ENCODE data around the gene NGLY1.

DNA sequence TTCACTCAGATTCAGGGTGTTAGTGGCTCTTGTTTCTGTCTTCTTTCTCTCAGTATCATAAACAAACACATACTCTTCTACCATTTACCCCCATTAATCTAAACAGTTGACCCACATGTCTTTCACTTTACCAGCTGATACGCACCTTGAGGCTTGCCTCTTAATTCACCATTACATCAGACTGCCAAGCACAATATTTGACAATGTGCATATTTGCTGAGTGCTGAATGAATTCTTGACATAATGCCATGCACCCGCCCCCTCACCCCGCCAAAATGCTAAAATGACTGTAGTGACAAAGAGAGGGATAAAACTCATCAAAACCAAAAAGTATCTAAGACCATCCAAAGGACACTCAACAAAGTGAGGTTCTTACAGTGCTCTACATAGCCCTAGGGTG, 57.4 kb downstream of the NGLY1 start:
- TF ChIP-seq RAD21 (IDR thresholded peaks at IDR 0.05 in 1 of 2, conservative IDR thresholded peaks at IDR 0.05 in 1 of 2; ENCODE audit: low read depth in 2 of 2, low read length in 2 of 2): no peak
- TF ChIP-seq, protein P1, sequence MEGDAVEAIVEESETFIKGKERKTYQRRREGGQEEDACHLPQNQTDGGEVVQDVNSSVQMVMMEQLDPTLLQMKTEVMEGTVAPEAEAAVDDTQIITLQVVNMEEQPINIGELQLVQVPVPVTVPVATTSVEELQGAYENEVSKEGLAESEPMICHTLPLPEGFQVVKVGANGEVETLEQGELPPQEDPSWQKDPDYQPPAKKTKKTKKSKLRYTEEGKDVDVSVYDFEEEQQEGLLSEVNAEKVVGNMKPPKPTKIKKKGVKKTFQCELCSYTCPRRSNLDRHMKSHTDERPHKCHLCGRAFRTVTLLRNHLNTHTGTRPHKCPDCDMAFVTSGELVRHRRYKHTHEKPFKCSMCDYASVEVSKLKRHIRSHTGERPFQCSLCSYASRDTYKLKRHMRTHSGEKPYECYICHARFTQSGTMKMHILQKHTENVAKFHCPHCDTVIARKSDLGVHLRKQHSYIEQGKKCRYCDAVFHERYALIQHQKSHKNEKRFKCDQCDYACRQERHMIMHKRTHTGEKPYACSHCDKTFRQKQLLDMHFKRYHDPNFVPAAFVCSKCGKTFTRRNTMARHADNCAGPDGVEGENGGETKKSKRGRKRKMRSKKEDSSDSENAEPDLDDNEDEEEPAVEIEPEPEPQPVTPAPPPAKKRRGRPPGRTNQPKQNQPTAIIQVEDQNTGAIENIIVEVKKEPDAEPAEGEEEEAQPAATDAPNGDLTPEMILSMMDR (IDR thresholded peaks at IDR 0.05; ENCODE audit: control extremely low read depth in 1 of 3, insufficient read depth in 1 of 3, low read depth in 1 of 3, low read length in 3 of 3): no peak
- no peak for TF ChIP-seq RXRA (IDR thresholded peaks at IDR 0.05; ENCODE audit: insufficient read depth, low read depth, low read length)
- TF ChIP-seq KDM1A (IDR thresholded peaks at IDR 0.05; ENCODE audit: borderline replicate concordance, low read length): no peak
- no peak for TF ChIP-seq TAF1 (IDR thresholded peaks at IDR 0.05; ENCODE audit: low read depth, low read length)
- no peak for TF ChIP-seq SIRT6 (IDR thresholded peaks at IDR 0.05; ENCODE audit: low read length)
- no peak for TF ChIP-seq MAFK (IDR thresholded peaks at IDR 0.05; ENCODE audit: low read depth, low read length)
- no peak for TF ChIP-seq HDAC2 (IDR thresholded peaks at IDR 0.05; ENCODE audit: borderline replicate concordance in 1 of 2, low read depth in 2 of 2, low read length in 2 of 2)
- TF ChIP-seq BCL11A (IDR thresholded peaks at IDR 0.05; ENCODE audit: low read depth in 2 of 2, low read length in 2 of 2): no peak
- no peak for TF ChIP-seq POLR2AphosphoS5 (IDR thresholded peaks at IDR 0.05; ENCODE audit: low read depth, low read length)
- TF ChIP-seq SIX5 (IDR thresholded peaks at IDR 0.05; ENCODE audit: low read depth, low read length): no peak
- no peak for TF ChIP-seq EGR1 (IDR thresholded peaks at IDR 0.05; ENCODE audit: borderline replicate concordance, low read depth, low read length)
- TF ChIP-seq EP300 (IDR thresholded peaks at IDR 0.05; ENCODE audit: borderline replicate concordance in 1 of 2, low read depth in 2 of 2, low read length in 2 of 2): no peak
